ENCODE measurements around the gene SLC13A5.
"Not testable (repeated sequence)": the region's sequence is repeated elsewhere in the genome, so short reads cannot be mapped to it uniquely, and the experiment has no call there.

Gene SLC13A5

GRCh38 chr17:6710317-6710716 lies 2.9 kb downstream of the SLC13A5 start:
- DNase-seq, result no peak

GRCh38 chr17:6708357-6708961 lies 4.7 kb downstream of the SLC13A5 start:
- DNase-seq, result no peak

- DNase-seq, result no peak
Observed at GRCh38 chr17:6706996-6707395, 6.2 kb downstream of the SLC13A5 start.

GRCh38 chr17:6706499-6706898 lies 6.7 kb downstream of the SLC13A5 start:
- DNase-seq, result no peak

- DNase-seq, result no peak
Observed at GRCh38 chr17:6704470-6705052, 8.6 kb downstream of the SLC13A5 start.

- DNase-seq, result no peak
Observed at GRCh38 chr17:6703751-6704150, 9.4 kb downstream of the SLC13A5 start.

- no peak for DNase-seq
Observed at GRCh38 chr17:6702567-6703215, 10.5 kb downstream of the SLC13A5 start.

GRCh38 chr17:6701719-6702118 lies 11.4 kb downstream of the SLC13A5 start:
- no peak for DNase-seq

- DNase-seq, result no peak
Observed at GRCh38 chr17:6700948-6701307, 12.2 kb downstream of the SLC13A5 start.

- DNase-seq, result no peak
Observed at GRCh38 chr17:6699997-6700947, 12.9 kb downstream of the SLC13A5 start.

GRCh38 chr17:6698004-6698403 lies 15.2 kb downstream of the SLC13A5 start:
- no peak for DNase-seq

- DNase-seq, result no peak
Observed at GRCh38 chr17:6696906-6697305, 16.3 kb downstream of the SLC13A5 start.

GRCh38 chr17:6695565-6695964 lies 17.6 kb downstream of the SLC13A5 start:
- DNase-seq, result no peak

- DNase-seq, result no peak
Observed at GRCh38 chr17:6695051-6695450, 18.1 kb downstream of the SLC13A5 start.

- DNase-seq, result not testable (repeated sequence)
Observed at GRCh38 chr17:6691958-6692357, 21.2 kb downstream of the SLC13A5 start.

- DNase-seq, result no peak
Observed at GRCh38 chr17:6691546-6691945, 21.6 kb downstream of the SLC13A5 start.

- DNase-seq, result no peak
Observed at GRCh38 chr17:6690641-6691040, 22.5 kb downstream of the SLC13A5 start.

- no peak for DNase-seq
Observed at GRCh38 chr17:6688944-6689343, 24.2 kb downstream of the SLC13A5 start.

- DNase-seq, result no peak
Observed at GRCh38 chr17:6686026-6686425, 27.1 kb downstream of the SLC13A5 start.

- no peak for DNase-seq
Observed at GRCh38 chr17:6684881-6685767, 28.0 kb downstream of the SLC13A5 start.

GRCh38 chr17:6684460-6684783 lies 28.7 kb downstream of the SLC13A5 start:
- no peak for DNase-seq

- DNase-seq, result no peak
Observed at GRCh38 chr17:6683730-6684459, 29.3 kb downstream of the SLC13A5 start.

Data from MV-4-11 (cell line).